OCI-LY7 (cell line): ENCODE data around the gene FRMPD4. TPM values are rescaled to one million over a fixed set of nuclear protein-coding genes. Genes with fewer than 3 reads are reported as not detected.

Experiments
- BruUV-seq: library from RNA; stranded (reverse); fragments of 400-500 nt; replicated peaks from 2 replicates; lab custom pipeline; 2021; lab: Mats Ljungman, UMichigan
- CTCF ChIA-PET: fragments of 300-600 bp; sonication (Branson Sonifier 250); formaldehyde crosslinking; loops from one replicate; lab custom pipeline; 2022; ENCODE audit warnings: antibody characterized with exemption; ENCODE audit not compliant: unreplicated experiment; lab: Charles Lee
- POLR2A ChIA-PET: fragments of 300-600 bp; sonication (Branson Sonifier 250); formaldehyde crosslinking; loops from one replicate; lab custom pipeline; 2022; ENCODE audit warnings: antibody characterized with exemption; lab: Charles Lee
- DNase-seq: peaks from one replicate; pipeline ENCODE4 v3.0.0-alpha.2; 2015; ENCODE audit warnings: low spot score
- H2AFZ ChIP-seq: fragments of 200-600 bp; sonication (generic), shearing (Covaris generic); 2 replicates; pipeline ENCODE4 v1.6.1; 2014; ENCODE audit warnings: mild to moderate bottlenecking, antibody characterized with exemption, low read length, moderate library complexity
- H3K27ac ChIP-seq: fragments of 200-600 bp; sonication (generic); 2 replicates; pipeline ENCODE4 v1.5.1; 2014; ENCODE audit warnings: mixed run types, low read depth, mild to moderate bottlenecking, moderate library complexity, low read length, inconsistent platforms; ENCODE audit not compliant: poor library complexity, severe bottlenecking
- H3K36me3 ChIP-seq: fragments of 200-600 bp; sonication (generic); 2 replicates; pipeline ENCODE4 v1.6.1; 2014; ENCODE audit warnings: mild to moderate bottlenecking, antibody characterized with exemption, low read length, moderate library complexity, mixed read lengths; ENCODE audit not compliant: insufficient read depth
- H3K4me1 ChIP-seq: fragments of 200-600 bp; sonication (generic); 2 replicates; pipeline ENCODE4 v1.5.1; 2014; ENCODE audit warnings: mild to moderate bottlenecking, low read length; ENCODE audit not compliant: insufficient read depth, poor library complexity, severe bottlenecking
- H3K4me2 ChIP-seq: fragments of 200-600 bp; sonication (generic); 2 replicates; pipeline ENCODE4 v1.6.1; 2014; ENCODE audit warnings: mild to moderate bottlenecking, low read length
- H3K4me3 ChIP-seq: fragments of 200-600 bp; sonication (generic); 2 replicates; pipeline ENCODE4 v1.5.1; 2014; ENCODE audit warnings: mild to moderate bottlenecking, low read depth, low read length; ENCODE audit not compliant: poor library complexity, severe bottlenecking
- H3K79me2 ChIP-seq: fragments of 200-600 bp; sonication (generic); 2 replicates; pipeline ENCODE4 v1.6.1; 2016; ENCODE audit warnings: low read depth, mild to moderate bottlenecking, low read length, moderate library complexity, mixed read lengths; ENCODE audit not compliant: insufficient read depth
- H3K9me2 ChIP-seq: fragments of 200-600 bp; sonication (generic); 2 replicates; pipeline ENCODE4 v1.6.1; 2016; ENCODE audit warnings: mild to moderate bottlenecking, low read length, mixed read lengths; ENCODE audit not compliant: insufficient read depth
- H3K9me3 ChIP-seq: fragments of 200-600 bp; sonication (generic); 2 replicates; pipeline ENCODE4 v1.6.1; 2014; ENCODE audit warnings: mild to moderate bottlenecking, mixed run types, low read length, mixed read lengths
- H4K20me1 ChIP-seq: fragments of 200-600 bp; sonication (generic); 2 replicates; pipeline ENCODE4 v1.6.1; 2014; ENCODE audit warnings: mild to moderate bottlenecking, antibody characterized with exemption, low read length, moderate library complexity, mixed read lengths; ENCODE audit not compliant: insufficient read depth
- CTCF ChIP-seq: fragments of 200-600 bp; sonication (generic); conservative IDR thresholded peaks from 2 replicates; pipeline ENCODE4 v1.5.1; 2014; ENCODE audit warnings: mild to moderate bottlenecking, antibody characterized with exemption, low read length, moderate library complexity, mixed read lengths
- EZH2phosphoT487 ChIP-seq: fragments of 200-600 bp; sonication (generic); IDR thresholded peaks from 2 replicates; pipeline ENCODE4 v1.6.1; 2018; ENCODE audit warnings: low read depth, borderline replicate concordance, mild to moderate bottlenecking, mixed run types, antibody characterized with exemption, low read length, moderate library complexity, mixed read lengths
- intact Hi-C: fragments of 100-400 bp; cut with micrococcal nuclease; formaldehyde crosslinking; loops from one replicate; pipeline ENCODE4 v1.10.0; 2022; ENCODE audit not compliant: unreplicated experiment
- total RNA-seq, 2 experiments: library from RNA; depleted of rRNA in 1 of 2; stranded (reverse); fragments of >200 nt in 1 of 2; shearing (Covaris generic) in 1 of 2; gene quantifications; 2 replicates each; pipeline ENCODE4 v1.2.3, GENCODE V29; 2014 to 2022

FRMPD4 gene
- total RNA-seq, 2 experiments from 2014 or later: not detected

DNA sequence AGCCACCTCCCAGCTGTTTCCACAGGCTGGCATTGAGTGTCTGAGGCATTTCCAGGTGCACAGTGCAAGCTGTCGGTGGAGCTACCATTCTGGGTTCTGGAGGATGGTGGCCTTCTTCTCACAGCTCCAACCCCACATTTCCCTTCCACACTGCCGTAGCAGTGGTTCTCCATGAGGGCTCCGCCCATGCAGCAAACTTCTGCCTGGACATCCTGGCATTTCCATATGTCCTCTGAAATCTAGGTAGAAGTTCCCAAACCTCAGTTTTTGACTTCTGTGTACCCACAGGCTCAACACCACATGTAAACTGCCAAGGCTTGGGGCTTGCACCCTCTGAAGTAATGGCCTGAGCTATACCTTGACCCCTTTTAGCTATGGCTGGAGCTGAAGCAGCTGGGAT is 10.3 kb upstream of the FRMPD4 start:
- Histone ChIP-seq H3K27ac (no peak overlapping the region), H3K79me2 (no peaks in the 10 kb centered on the region), H3K9me3 (no peaks in the 10 kb centered on the region), H3K9me2 (no peaks in the 10 kb centered on the region), H3K4me3 (no peak overlapping the region), H3K4me1 (no peaks in the 10 kb centered on the region), H2AFZ (no peak overlapping the region), H3K36me3 (no peaks in the 10 kb centered on the region), H4K20me1 (no peaks in the 10 kb centered on the region), H3K4me2 (no peak overlapping the region)
- TF ChIP-seq CTCF (no peak), EZH2phosphoT487 (no peak)
- peak; percentile 1 for DNase-seq
- ChIA-PET CTCF (no interaction called here), POLR2A (no interaction called here)
- no TSS peak for BruUV-seq
- intact Hi-C loops: no loop called here

GRCh38 chrX:12137951-12138360 is 317 bp upstream of the FRMPD4 start:
- Histone ChIP-seq H3K9me2 (no peaks in the 10 kb centered on the region), H3K4me1 (no peaks in the 10 kb centered on the region), H3K9me3 (no peaks in the 10 kb centered on the region), H3K4me2 (no peak overlapping the region), H3K36me3 (no peaks in the 10 kb centered on the region), H2AFZ (no peak overlapping the region), H4K20me1 (no peaks in the 10 kb centered on the region), H3K79me2 (no peaks in the 10 kb centered on the region), H3K27ac (no peak overlapping the region), H3K4me3 (no peak overlapping the region)
- no TSS peak for BruUV-seq
- no peak for DNase-seq
- intact Hi-C loops: no loop called here
- ChIA-PET CTCF (no interaction called here), POLR2A (no interaction called here)
- TF ChIP-seq EZH2phosphoT487 (no peak), CTCF (no peak)

- BruUV-seq: no TSS peak
- Histone ChIP-seq H2AFZ (no peak overlapping the region), H3K4me2 (no peak overlapping the region), H3K4me3 (no peak overlapping the region), H3K4me1 (no peaks in the 10 kb centered on the region), H3K36me3 (no peaks in the 10 kb centered on the region), H4K20me1 (no peaks in the 10 kb centered on the region), H3K27ac (no peak overlapping the region), H3K79me2 (no peaks in the 10 kb centered on the region), H3K9me3 (no peaks in the 10 kb centered on the region), H3K9me2 (no peaks in the 10 kb centered on the region)
- ChIA-PET POLR2A (no interaction called here), CTCF (no interaction called here)
- intact Hi-C loops: no loop called here
- no peak for TF ChIP-seq EZH2phosphoT487
- no peak for TF ChIP-seq CTCF
- DNase-seq: no peak
Observed at GRCh38 chrX:12139934-12140611, 1.8 kb downstream of the FRMPD4 start.
